ENCODE data around the gene GYS2. TPM values are rescaled to one million over a fixed set of nuclear protein-coding genes. Genes with fewer than 3 reads are reported as not detected.

Gene GYS2
- total and polyA plus RNA-seq, 2 donors (not counting 1 experiment from before 2014, with no cell fraction given): not detected

- Histone ChIP-seq H3K4me3 (replicated peaks in 1 of 4; ENCODE audit: control extremely low read depth in 1 of 4, insufficient read depth in 1 of 4, low read depth in 3 of 4, low read length in 4 of 4) (no peak overlapping the region), H4K20me1 (ENCODE audit: control insufficient read depth, extremely low read depth, insufficient read depth, low read length) (no peaks in the 10 kb centered on the region), H3K4me2 (ENCODE audit: extremely low read depth, insufficient read depth, low read length) (no peak overlapping the region), H3K4me1 (ENCODE audit: control insufficient read depth, extremely low read depth, insufficient read depth, low read length) (no peaks in the 10 kb centered on the region), H3K9ac (ENCODE audit: insufficient read depth, low read length) (no peak overlapping the region), H3K27me3 (ENCODE audit: control insufficient read depth, insufficient read depth, low read length) (no peaks in the 10 kb centered on the region), H3K79me2 (ENCODE audit: control insufficient read depth, insufficient read depth, low read length) (no peaks in the 10 kb centered on the region), H3K27ac (ENCODE audit: insufficient read depth, low read length) (no peak overlapping the region), H3K36me3 (ENCODE audit: control insufficient read depth, insufficient read depth, low read length) (no peaks in the 10 kb centered on the region), H2AFZ (ENCODE audit: low read length) (no peak overlapping the region), H3K9me3 (ENCODE audit: control insufficient read depth, insufficient read depth, low read depth, low read length) (no peaks in the 10 kb centered on the region)
- TF ChIP-seq EZH2 (IDR thresholded peaks at IDR 0.05; ENCODE audit: low read length, missing control alignments): no peak
- no peak for TF ChIP-seq CTCF (conservative IDR thresholded peaks at IDR 0.05 in 1 of 2, IDR thresholded peaks at IDR 0.05 in 1 of 2; ENCODE audit: low read depth in 1 of 2, low read length in 2 of 2)
- DNase-seq (ENCODE audit: low read depth in 2 of 2): no peak
Measured at GRCh38 chr12:21576431-21576830, 28.2 kb downstream of the GYS2 start.

GRCh38 chr12:21573733-21574358 is 30.8 kb downstream of the GYS2 start:
- no peak overlapping the region for H3K4me3 ChIP-seq (replicated peaks in 1 of 4; ENCODE audit: control extremely low read depth in 1 of 4, insufficient read depth in 1 of 4, low read depth in 3 of 4, low read length in 4 of 4)
- no peak overlapping the region for H3K4me2 ChIP-seq (ENCODE audit: extremely low read depth, insufficient read depth, low read length)
- H3K27me3 ChIP-seq (ENCODE audit: control insufficient read depth, insufficient read depth, low read length): no peaks in the 10 kb centered on the region
- no peak overlapping the region for H3K27ac ChIP-seq (ENCODE audit: insufficient read depth, low read length)
- no peaks in the 10 kb centered on the region for H3K9me3 ChIP-seq (ENCODE audit: control insufficient read depth, insufficient read depth, low read depth, low read length)
- H3K79me2 ChIP-seq (ENCODE audit: control insufficient read depth, insufficient read depth, low read length): no peaks in the 10 kb centered on the region
- no peak overlapping the region for H3K9ac ChIP-seq (ENCODE audit: insufficient read depth, low read length)
- no peak for TF ChIP-seq CTCF (conservative IDR thresholded peaks at IDR 0.05 in 1 of 2, IDR thresholded peaks at IDR 0.05 in 1 of 2; ENCODE audit: low read depth in 1 of 2, low read length in 2 of 2)
- TF ChIP-seq EZH2 (IDR thresholded peaks at IDR 0.05; ENCODE audit: low read length, missing control alignments): no peak
- H3K4me1 ChIP-seq (ENCODE audit: control insufficient read depth, extremely low read depth, insufficient read depth, low read length): no peaks in the 10 kb centered on the region
- H3K36me3 ChIP-seq (ENCODE audit: control insufficient read depth, insufficient read depth, low read length): no peaks in the 10 kb centered on the region
- no peak for DNase-seq (ENCODE audit: low read depth in 2 of 2)
- no peak overlapping the region for H2AFZ ChIP-seq (ENCODE audit: low read length)
- H4K20me1 ChIP-seq (ENCODE audit: control insufficient read depth, extremely low read depth, insufficient read depth, low read length): no peaks in the 10 kb centered on the region

GRCh38 chr12:21571046-21571445 is 33.6 kb downstream of the GYS2 start:
- no peak for DNase-seq (ENCODE audit: low read depth in 2 of 2)
- Histone ChIP-seq H3K9me3 (ENCODE audit: control insufficient read depth, insufficient read depth, low read depth, low read length) (no peaks in the 10 kb centered on the region), H2AFZ (ENCODE audit: low read length) (no peak overlapping the region), H3K27me3 (ENCODE audit: control insufficient read depth, insufficient read depth, low read length) (no peaks in the 10 kb centered on the region), H3K79me2 (ENCODE audit: control insufficient read depth, insufficient read depth, low read length) (no peaks in the 10 kb centered on the region), H3K4me2 (ENCODE audit: extremely low read depth, insufficient read depth, low read length) (no peak overlapping the region), H3K4me1 (ENCODE audit: control insufficient read depth, extremely low read depth, insufficient read depth, low read length) (no peaks in the 10 kb centered on the region), H3K4me3 (replicated peaks in 1 of 4; ENCODE audit: control extremely low read depth in 1 of 4, insufficient read depth in 1 of 4, low read depth in 3 of 4, low read length in 4 of 4) (no peak overlapping the region), H4K20me1 (ENCODE audit: control insufficient read depth, extremely low read depth, insufficient read depth, low read length) (no peaks in the 10 kb centered on the region), H3K9ac (ENCODE audit: insufficient read depth, low read length) (no peak overlapping the region), H3K27ac (ENCODE audit: insufficient read depth, low read length) (no peak overlapping the region), H3K36me3 (ENCODE audit: control insufficient read depth, insufficient read depth, low read length) (no peaks in the 10 kb centered on the region)
- TF ChIP-seq CTCF (conservative IDR thresholded peaks at IDR 0.05 in 1 of 2, IDR thresholded peaks at IDR 0.05 in 1 of 2; ENCODE audit: low read depth in 1 of 2, low read length in 2 of 2) (no peak), EZH2 (IDR thresholded peaks at IDR 0.05; ENCODE audit: low read length, missing control alignments) (no peak)
